ENCODE measurements around the gene RRP36.
"Not testable (repeated sequence)": the region's sequence is repeated elsewhere in the genome, so short reads cannot be mapped to it uniquely, and the experiment has no call there.

The RRP36 gene

DNA sequence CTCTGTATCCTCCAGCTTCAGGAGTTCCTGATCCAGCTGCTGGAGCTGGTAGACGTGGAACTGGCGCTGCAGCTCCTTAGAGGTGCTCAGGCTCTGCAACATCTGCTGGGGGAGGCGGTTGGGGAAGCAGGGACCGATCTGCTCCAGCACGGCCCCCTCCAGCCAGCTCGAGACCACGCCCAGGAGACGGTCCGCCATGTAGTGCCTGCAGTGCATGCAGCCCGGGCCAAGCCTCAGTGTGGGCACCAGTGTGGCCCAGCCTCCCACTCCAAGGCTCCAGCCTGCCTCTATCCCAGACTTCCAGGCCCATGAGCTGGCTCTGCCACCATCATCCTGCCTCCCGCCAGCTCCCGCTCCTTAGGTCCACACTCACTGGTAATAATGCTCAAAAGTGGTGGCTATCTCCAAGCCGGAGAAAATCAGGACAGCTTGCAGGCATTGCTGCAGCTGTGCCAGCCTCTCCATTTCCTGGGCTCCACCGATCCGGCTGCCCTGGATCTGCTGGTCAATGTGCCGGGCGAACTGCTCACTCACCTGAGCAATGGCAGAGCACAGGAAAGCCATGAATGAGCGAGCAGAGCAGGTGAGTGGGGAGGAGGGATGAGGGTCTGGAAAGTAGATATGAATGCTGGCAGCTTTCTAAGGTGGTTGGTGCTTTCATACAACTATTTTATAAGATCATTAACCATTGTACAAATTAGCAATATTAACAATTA lies 19.3 kb downstream of the RRP36 start:
- DNase-seq, result no peak

DNA sequence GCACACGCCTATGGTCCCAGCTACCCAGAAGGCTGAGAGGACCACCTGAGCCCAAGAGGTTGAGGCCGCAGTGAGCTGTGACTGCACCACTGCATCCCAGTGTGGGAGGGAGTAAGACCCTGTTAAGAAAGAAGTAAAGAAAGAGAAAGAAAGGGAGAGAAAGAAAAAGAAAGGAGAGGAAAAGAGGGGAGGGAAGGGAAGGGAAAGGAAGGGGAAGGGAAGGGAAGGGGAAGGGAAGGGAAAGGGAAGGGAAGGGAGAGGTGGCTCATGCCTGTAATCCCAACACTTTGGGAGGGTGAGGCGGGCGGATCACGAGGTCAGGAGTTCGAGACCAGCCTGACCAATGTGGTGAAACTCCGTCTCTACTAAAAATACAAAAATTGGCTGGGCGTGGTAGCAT lies 20.1 kb downstream of the RRP36 start:
- DNase-seq, result not testable (repeated sequence)

DNA sequence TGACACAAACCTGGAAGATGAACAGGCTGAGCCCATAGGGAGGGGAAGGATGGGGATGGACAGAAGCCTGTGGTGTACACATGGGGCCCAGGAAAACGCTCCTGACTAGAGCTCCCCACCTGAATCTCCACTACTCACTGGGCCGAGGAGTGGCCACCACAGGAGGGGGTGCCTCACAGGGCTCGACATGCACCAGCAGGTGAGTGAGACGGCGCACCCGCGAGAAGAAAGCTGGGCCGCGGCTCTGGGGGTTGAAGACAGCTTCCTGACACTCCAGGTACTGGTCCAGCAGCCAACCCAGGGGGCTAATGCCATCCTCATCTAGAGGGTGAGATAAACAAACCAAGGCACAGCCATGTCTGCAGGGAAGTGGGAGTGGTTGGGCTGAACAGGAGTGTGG lies 21.9 kb downstream of the RRP36 start:
- DNase-seq, result no peak

DNA sequence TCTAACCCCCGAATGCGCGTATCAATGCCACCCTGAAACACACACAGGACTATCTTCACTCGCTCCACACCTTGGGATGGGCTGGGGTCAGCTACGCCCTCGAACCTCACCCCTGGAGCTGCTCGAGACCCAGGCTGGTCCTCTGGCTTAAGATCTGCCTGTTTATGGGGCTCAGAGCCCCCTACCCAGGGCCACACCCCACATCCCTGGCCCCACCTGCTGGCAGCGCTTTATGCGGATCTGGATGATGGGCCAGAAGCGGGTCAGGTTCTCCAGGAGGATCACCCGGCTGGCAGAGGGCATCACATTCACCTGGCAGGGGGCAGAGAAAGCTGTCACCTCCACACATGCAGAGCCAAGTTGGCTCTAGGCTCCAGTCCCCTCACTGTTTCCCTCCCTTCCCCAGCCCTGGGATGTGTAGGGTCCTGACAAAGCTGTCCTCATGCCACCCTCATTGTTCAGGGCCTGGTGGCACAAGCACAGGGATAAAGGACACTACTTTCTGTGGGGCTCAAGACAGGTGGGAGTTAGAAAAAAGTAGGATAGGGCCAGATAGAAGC lies 24.0 kb downstream of the RRP36 start:
- no peak for DNase-seq

DNA sequence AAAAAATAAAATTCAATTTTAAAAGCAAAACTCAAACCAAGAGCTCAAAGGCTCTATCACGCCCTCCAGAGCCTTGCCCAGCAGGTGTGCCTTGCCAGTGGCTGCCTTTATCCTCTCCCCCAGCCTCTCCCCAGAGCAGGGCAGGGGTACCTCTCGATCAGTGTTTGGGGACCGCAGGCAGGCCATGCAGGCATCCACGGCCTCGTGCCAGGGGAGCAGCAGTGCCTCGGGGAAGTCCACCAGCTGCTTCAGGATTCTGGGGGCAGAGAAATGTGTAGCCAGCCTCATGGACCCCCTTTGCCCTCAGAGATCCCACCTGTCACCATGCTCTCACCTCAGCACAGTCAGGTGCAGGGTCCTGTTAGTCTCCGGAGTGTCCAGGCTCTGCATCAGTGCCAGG lies 26.6 kb downstream of the RRP36 start:
- no peak for DNase-seq

GRCh38 chr6:43050981-43051380 lies 29.6 kb downstream of the RRP36 start:
- no peak for DNase-seq

DNA sequence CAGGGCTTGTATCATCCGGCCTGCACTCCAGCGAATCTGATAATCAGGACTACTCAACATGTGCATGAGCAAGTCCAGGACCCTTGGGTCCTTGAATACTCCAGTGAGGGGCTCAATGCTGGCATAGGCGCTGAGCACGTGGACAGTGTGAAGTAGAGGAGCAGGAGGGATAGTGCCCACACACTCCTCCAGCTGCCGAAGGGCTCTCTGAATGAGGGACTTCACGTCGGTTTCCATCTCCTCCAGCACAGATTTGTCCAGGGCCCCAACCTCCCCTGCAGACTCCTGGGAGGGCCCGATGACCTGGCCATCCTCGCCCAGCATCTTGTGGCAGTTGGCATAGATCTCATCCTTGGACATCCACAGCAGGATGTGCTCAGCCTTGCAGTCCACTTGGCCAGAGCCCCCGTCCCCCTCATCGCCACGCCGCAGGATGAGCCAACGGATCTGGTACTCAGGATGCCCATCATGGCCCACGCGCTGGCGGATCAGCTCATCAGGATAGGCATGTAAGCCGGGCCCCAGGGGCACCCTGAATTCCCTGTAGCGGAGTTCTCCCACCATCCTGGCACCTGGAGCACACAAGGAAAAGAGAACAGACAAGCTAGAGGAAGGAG lies 30.9 kb downstream of the RRP36 start:
- DNase-seq, result no peak

DNA sequence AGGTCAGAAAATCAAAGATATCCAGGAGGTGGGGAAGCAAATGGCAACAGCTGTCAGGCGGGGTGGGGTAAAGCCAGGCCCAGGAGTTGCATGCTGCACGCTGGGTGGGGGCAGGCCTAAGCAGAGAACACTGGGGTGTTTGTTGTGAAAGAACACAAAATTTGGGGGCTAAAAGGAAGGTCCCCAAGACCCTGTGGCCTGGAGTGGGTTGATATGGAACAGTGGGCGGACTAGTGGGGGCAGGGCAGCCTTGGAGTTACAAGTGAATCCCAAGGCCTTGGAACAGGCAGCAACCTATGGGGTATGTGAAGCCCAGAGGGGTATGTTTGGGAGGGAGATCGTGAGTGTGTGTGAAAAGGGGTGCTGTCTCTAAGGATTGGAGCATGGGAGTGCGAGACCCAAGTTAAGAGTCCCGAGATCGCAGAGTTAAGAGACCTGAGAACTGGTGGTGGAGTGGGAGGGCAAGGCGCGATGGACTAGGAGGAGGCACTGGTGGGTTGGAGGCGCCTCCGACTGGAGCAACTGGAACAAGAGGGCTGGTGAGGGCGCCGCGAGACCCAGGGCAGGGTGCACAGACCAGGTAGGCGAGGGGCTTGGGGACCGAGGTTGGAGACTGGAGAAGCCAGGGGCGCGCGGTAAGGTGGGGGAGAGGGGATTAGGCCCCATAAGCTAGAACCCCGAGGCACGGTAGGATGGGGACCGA lies 31.6 kb downstream of the RRP36 start:
- DNase-seq, result peak in 1 of 2 donors; percentile 9

DNA sequence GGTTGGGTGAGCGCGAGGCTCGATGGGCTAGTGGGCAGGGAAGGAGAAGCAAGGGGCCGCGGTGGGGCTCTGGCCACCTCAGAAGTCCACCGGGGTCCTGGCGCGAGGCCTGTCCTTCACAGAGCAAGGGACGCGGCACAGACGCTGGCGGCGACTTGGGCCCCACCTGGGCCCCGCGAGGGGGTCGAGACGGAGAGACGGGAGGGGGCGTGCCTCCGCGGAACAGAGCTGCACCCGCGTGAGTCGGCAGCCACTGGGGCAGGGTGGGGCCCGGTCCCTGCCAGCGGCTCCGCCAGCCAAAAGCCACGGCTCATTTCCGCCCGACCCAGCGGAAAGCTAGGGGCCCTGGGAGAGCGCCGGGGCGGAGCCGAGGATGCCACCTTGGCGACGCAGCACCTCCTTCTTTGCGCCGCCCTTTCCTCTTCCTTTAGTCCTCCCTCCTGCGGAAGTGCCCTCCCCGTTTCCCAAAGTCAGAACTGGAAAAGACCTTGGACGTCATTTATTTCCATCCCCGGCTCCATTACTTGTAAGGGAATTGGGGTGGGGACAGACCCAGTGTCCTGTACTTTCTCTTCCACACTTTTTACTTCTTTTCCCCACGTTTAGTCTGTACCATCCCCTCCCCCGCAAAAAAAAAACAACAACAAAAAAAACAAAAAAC lies 32.3 kb downstream of the RRP36 start, which contains the start of gene CUL7:
CUL7 (minus strand) TSS at position 307 of the 661 bp plus-strand sequence. CDS start 1,063 bp downstream, outside the sequence.
- peak; percentile 83 to 85 for DNase-seq

DNA sequence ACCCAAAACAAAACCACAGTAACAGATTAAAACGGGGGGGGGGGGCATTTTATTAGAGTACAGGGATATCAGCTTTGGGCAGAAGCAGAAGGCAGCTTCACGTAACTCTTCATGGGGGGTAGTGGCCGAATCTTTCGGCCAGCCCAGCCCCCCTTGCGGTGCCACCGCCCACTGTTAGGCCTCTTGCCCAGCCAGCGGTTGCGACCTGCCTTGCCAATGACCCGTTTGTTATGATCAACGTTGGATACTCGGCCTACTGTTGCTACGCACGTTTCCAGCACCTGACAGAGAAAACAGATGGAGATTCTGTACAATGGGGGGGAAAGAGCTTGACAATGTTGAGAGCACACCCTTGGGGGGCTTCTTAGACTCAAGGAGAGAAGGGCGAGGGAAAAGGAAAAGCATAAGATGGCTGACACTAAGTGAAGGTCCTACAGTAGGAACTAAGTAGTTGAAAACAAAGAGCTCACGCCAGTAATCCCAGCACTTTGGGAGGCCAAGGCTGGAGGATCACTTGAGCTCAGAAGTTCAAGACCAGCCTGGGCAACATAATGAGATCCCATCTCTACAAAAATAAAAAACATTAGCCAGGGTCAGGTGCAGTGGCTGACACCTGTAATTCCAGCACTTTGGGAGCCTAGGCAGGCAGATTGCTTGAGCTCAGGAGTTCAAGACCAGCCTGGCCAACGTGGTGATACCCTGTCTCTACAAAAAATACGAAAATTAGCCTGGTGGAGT lies 33.0 kb downstream of the RRP36 start:
- DNase-seq, result no peak

DNA sequence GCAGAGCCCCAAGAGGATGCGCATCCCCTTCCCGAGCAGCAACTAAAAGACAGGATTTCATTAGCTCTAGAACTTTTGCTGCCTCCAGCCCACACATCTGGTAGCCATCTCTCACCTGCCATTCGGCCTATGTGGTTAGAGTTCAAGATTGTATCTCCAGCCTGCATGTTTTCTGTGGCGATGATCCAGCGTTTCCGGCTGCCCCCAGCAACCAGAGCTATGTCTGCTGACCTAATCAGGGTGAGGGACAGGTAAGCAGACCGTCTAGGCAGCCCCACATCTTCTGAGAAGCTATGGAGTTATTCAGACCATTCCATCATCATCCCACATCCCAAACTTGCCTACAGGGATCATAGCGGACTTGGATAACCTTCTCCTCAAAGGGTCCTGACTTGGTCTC lies 34.5 kb downstream of the RRP36 start:
- no peak for DNase-seq

GRCh38 chr6:43058531-43058930 lies 37.1 kb downstream of the RRP36 start:
- DNase-seq, result no peak

DNA sequence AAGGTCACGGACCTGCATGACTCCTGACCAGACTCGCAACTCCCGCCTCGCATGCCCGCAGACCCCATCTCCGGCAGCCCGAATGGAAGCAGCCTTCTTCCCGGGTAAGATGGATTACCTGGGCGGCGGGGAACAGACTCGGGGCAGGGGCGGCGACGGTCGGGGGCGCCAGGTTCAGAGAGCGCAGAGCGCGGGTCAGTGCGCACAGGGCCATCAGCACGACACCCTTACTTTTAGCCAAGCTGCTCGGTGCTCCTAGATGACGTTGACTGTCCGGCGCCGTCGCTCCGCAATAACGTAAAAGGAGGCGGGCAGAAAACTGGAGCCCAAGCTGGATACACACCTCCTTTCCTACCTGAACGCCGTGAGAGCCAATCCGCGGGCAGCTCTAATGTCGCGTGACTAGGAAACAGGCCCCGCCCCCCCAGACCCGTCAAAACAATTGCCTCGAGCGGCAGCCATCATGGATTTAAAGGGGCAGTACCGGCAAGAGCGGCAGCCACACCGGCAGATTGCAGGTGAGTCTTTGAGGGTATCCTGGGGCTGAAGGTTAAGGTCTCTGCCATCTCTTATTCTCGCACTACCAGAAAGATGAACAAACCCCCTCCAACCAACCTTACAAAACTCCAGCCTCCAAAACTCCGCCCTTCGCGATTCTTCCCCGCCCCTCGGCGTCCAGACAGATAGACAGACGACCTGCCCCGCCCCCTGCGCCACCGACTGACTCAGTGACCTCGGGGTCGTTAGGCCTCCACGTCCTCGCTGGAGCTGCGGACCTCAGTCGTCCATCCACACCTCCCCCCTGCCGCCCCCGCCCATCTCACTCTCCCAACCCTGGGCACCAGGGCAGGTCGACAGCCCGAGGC lies 38.0 kb downstream of the RRP36 start, which contains the start of the genes KLC4 and MRPL2:
KLC4 (plus strand) TSS at position 464 of the 866 bp plus-strand sequence. CDS start 1,705 bp downstream, outside the sequence.
MRPL2 (minus strand) TSS at position 267 of the 866 bp plus-strand sequence; CDS start at position 214, 53 bp downstream.
- DNase-seq, result peak; percentile 97 to 98

- DNase-seq, result no peak
Measured at GRCh38 chr6:43060034-43060754, 38.8 kb downstream of the RRP36 start.

DNA sequence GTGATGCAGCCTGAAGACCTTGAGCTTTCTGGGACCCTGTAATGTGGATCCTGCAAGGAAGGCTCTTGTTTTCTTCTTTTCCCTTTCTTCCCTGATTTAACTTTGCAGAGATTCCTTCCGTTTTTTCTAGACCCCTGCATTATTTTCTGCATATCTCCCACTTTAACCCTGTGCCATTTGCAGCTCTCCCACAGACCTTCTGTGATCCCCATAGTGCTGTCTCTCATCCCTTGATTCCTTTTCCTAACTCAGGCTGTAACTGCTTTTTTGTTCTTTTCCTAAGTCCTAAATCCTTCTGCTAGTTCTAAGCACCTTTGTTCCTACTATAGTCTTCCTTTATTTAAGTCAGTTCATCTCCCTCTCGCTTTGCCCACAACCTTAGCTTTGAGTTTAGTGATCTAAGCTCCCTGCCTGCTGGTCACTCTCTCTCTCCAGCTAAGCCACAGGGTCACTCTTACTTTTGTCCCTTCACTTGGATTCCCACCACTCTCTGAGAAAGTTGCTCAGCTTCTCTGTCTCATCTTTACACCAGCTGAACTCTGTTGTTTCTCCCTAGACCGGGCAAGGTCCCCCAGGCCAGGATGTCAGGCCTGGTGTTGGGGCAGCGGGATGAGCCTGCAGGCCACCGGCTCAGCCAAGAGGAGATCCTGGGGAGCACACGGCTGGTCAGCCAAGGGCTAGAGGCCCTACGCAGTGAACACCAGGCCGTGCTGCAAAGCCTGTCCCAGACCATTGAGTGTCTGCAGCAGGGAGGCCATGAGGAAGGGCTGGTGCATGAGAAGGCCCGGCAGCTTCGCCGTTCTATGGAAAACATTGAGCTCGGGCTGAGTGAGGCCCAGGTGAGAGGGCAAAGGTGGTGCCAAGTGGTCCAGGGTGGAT lies 39.6 kb downstream of the RRP36 start:
- DNase-seq, result no peak

- no peak for DNase-seq
Measured at GRCh38 chr6:43061861-43062260, 40.4 kb downstream of the RRP36 start.

GRCh38 chr6:43062818-43063217 lies 41.4 kb downstream of the RRP36 start:
- no peak for DNase-seq

GRCh38 chr6:43070028-43070632 lies 48.7 kb downstream of the RRP36 start:
- DNase-seq, result no peak
